ENCODE data around the gene XRRA1. TPM values are rescaled to one million over a fixed set of nuclear protein-coding genes. Genes with fewer than 3 reads are reported as not detected.

XRRA1 gene
- total RNA-seq, 1 donor from 2014 or later = 7.0 TPM

DNA sequence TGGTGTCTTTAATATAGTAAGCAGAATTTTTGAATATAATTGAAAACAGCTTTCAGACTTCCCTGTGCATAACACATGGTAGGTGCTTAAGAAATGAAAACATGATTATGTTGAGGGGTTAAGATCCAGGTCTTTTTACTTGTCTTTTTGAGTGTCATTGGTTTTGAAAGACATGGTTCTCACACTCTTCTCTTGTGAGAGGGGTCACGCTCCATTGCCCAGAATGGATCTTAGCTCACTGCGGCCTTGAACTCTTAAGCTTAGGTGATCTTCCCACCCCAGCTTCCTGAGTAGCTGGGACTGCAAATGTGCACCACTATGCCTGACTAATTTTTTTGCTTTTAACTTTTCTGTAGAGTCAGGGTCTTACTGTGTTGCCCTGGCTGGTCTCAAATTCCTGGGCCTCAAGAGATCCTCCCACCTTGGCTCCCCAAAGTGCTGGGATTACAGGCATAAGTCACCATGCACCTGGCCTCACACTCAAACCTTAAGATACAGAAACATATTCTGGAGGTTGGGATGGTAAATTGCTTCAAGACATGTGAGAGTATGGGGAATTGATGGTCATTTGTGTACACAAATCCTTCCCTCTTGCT is 1.6 kb upstream of the XRRA1 start:
- Histone ChIP-seq H3K27ac (replicated peaks) (peak overlapping the region; percentile 83), H3K36me3 (peaks cover 9% of the 10 kb centered on the region), H3K4me1 (peaks cover 63% of the 10 kb centered on the region), H3K9me3 (replicated peaks) (no peaks in the 10 kb centered on the region), H3K27me3 (ENCODE audit: low read depth) (no peaks in the 10 kb centered on the region), H3K4me3 (peak overlapping the region; percentile 85)
- DNase-seq = no peak
- intact Hi-C loops (cut with micrococcal nuclease) = no loop called here
- TF ChIP-seq, protein P1, sequence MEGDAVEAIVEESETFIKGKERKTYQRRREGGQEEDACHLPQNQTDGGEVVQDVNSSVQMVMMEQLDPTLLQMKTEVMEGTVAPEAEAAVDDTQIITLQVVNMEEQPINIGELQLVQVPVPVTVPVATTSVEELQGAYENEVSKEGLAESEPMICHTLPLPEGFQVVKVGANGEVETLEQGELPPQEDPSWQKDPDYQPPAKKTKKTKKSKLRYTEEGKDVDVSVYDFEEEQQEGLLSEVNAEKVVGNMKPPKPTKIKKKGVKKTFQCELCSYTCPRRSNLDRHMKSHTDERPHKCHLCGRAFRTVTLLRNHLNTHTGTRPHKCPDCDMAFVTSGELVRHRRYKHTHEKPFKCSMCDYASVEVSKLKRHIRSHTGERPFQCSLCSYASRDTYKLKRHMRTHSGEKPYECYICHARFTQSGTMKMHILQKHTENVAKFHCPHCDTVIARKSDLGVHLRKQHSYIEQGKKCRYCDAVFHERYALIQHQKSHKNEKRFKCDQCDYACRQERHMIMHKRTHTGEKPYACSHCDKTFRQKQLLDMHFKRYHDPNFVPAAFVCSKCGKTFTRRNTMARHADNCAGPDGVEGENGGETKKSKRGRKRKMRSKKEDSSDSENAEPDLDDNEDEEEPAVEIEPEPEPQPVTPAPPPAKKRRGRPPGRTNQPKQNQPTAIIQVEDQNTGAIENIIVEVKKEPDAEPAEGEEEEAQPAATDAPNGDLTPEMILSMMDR (IDR thresholded peaks at IDR 0.05; ENCODE audit: borderline replicate concordance) = no peak

GRCh38 chr11:74949753-74950137 is 854 bp upstream of the XRRA1 start:
- no peaks in the 10 kb centered on the region for H3K27me3 ChIP-seq (ENCODE audit: low read depth)
- no peak for DNase-seq
- peak overlapping the region; percentile 83 for H3K27ac ChIP-seq (replicated peaks)
- H3K4me1 ChIP-seq = peaks cover 57% of the 10 kb centered on the region
- peaks cover 10% of the 10 kb centered on the region for H3K36me3 ChIP-seq
- intact Hi-C loops (cut with micrococcal nuclease) = no loop called here
- H3K4me3 ChIP-seq = peak overlapping the region; percentile 85
- no peaks in the 10 kb centered on the region for H3K9me3 ChIP-seq (replicated peaks)
- TF ChIP-seq, protein P1 (IDR thresholded peaks at IDR 0.05; ENCODE audit: borderline replicate concordance) = no peak

GRCh38 chr11:74948546-74948897 is 369 bp downstream of the XRRA1 start:
- peak overlapping the region; percentile 85 for H3K4me3 ChIP-seq
- no peaks in the 10 kb centered on the region for H3K27me3 ChIP-seq (ENCODE audit: low read depth)
- peaks cover 57% of the 10 kb centered on the region for H3K4me1 ChIP-seq
- no peak for DNase-seq
- intact Hi-C loops (cut with micrococcal nuclease) = no loop called here
- H3K36me3 ChIP-seq = peaks cover 18% of the 10 kb centered on the region
- H3K9me3 ChIP-seq (replicated peaks) = no peaks in the 10 kb centered on the region
- peak overlapping the region; percentile 83 for H3K27ac ChIP-seq (replicated peaks)
- TF ChIP-seq, protein P1 (IDR thresholded peaks at IDR 0.05; ENCODE audit: borderline replicate concordance) = no peak

- Histone ChIP-seq H3K4me1 (peaks cover under 1% of the 10 kb centered on the region), H3K27ac (replicated peaks) (no peak overlapping the region), H3K27me3 (ENCODE audit: low read depth) (no peaks in the 10 kb centered on the region), H3K9me3 (replicated peaks) (no peaks in the 10 kb centered on the region), H3K36me3 (peaks cover 30% of the 10 kb centered on the region), H3K4me3 (no peak overlapping the region)
- no peak for DNase-seq
- intact Hi-C loops (cut with micrococcal nuclease) = no loop called here
- TF ChIP-seq, protein P1 (IDR thresholded peaks at IDR 0.05; ENCODE audit: borderline replicate concordance) = no peak
Measured at GRCh38 chr11:74942073-74942759, 6.7 kb downstream of the XRRA1 start.

DNA sequence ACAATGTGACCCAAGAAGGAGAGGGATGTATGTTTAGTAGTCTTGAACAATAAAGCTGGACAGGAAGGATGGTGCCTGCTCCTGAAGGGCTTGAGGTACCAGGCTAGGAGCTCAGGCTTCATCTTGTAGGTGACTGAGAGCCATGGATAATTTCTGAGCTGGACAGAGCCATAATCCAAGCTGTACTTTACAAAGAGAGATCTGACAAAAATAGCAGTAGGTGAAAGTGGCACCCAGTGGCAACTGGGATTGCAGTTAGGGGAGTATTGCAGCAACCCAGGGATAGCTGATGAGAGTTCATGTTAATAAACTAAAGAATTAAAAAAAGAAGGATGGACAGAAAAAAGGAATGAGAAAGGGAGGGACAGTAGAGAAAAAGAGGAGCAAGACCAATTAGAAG is 7.4 kb downstream of the XRRA1 start:
- TF ChIP-seq, protein P1 (IDR thresholded peaks at IDR 0.05; ENCODE audit: borderline replicate concordance) = no peak
- Histone ChIP-seq H3K27me3 (ENCODE audit: low read depth) (no peaks in the 10 kb centered on the region), H3K4me3 (no peak overlapping the region), H3K36me3 (peaks cover 36% of the 10 kb centered on the region), H3K27ac (replicated peaks) (no peak overlapping the region), H3K9me3 (replicated peaks) (no peaks in the 10 kb centered on the region), H3K4me1 (peaks cover 4% of the 10 kb centered on the region)
- intact Hi-C loops (cut with micrococcal nuclease) = no loop called here
- DNase-seq = no peak

Measured in left ventricle myocardium inferior (tissue), 1 donor.